CD4-positive, alpha-beta T cell treated with Interleukin-12 subunit alpha and Interleukin-12 subunit beta, for 1 hour (primary cell): ENCODE measurements around the gene HS6ST1.
A peak's percentile ranks its signal among the peaks of the same experiment; 100 is the strongest.

Experiments
- DNase-seq: peaks from one replicate; pipeline ENCODE4 v3.0.0-alpha.2; 2020

The HS6ST1 gene

DNA sequence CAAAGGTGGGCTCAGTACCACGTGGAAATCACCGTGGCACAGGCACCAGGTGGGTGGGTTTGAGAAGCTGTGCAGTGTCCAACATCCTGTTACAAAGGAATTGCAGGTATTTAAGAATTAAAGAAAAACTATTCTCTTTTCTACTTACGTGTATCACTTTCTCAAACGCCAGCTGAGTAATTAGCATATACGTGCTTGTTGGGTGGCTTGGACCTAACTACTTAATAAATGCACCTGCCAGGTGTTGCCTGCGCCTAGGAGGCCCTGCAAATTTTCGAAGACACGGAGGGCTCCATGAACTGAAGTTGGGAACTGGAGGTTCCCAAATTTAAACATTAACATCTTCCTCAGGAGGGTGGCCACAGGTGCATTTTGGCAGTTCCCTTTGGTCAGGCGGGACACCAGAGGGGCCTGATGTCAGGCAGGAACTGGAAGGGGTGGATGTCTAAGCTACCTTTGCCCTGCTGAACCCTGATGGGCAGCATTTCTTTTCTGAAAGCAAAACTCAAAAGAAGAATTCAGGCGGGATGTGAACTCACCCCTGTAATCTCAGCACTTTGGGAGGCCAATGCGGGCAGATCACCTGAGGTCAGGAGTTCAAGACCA lies 84.8 kb downstream of the HS6ST1 start:
- no peak for DNase-seq

DNA sequence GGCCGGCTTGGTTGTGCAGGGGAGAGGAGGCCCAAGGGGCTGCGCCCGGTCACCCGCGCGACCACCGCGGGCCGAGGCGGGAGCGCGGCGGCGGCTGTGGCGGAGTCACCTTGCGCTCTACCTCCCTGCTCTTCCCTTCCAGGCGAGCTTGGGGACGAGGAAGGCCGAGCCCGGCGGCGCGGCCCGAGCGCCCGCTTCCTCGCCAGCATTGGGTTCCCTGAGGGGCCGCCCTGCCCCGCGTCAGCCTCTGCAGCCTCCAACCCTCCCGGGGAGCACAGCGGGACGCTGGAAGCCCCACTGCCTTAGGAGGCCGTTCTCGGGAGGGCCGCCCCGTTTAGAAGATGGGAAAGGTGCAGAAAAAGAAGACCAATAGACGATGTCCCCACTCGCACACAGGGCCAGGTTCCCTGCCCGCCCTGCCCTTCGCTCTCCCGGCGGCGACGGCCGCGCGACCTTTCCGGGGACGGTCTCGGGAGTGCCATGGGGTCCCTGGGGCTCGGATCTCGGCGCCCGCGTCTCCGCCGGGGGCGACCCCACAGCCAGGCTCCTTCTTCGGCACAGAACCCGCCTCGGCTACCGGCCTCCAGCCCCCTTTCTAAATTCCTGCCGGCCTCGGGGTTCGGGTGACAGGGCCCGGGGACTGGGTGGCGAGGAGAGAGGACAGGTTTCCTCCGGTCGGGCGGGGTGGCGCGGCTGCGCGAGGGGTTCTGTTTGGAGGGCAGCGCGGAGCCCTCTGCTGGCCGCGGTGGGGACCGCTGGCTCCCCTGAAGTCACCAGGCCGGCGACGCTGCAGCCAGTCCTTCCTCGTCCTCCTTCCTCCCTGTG lies 85.5 kb downstream of the HS6ST1 start:
- peak; percentile 81 for DNase-seq

DNA sequence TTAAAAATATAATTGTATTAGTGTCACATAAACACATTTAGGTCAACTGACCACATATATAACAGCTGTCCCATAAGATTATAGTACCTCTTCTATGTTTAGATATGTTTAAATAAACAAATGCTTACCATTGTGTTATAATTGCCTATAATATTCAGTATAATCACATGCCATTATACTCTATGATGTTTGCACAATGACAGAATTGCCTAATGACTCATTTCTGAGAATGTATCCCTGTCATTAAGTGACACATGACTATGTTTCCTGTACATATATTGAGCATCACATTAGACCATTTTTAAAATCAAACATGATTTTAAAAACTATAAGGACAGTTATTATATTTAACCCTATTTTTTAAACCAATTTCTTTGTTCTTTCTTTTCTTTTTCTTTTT lies 89.8 kb downstream of the HS6ST1 start:
- no peak for DNase-seq

DNA sequence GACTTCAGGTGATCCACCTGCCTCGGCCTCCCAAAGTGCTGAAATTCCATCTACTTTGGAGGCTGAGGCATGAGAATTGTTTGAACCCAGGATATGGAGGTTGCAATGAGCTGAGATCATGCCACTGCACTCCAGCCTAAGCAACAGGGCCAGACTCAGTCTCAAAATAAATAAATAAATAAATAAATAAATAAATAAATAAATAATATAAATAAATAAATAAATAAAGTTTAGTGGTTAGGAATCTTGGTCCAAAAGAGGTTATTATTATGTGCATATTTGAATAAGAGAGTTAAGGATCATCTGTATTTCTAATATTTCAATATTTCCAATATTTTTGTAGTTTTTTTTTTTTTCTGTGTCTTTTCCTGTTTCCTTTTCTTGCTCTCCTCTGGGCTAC lies 90.8 kb downstream of the HS6ST1 start:
- DNase-seq = no peak

GRCh38 chr2:128219891-128220290 lies 98.8 kb downstream of the HS6ST1 start:
- DNase-seq = no peak

- DNase-seq = no peak
Measured at GRCh38 chr2:128217671-128218070, 101.0 kb downstream of the HS6ST1 start.

- DNase-seq = no peak
Measured at GRCh38 chr2:128215897-128216642, 102.6 kb downstream of the HS6ST1 start.
